Right renal cortex interstitium (tissue), 3 donors: Measurements from ENCODE around the gene SPRR1B. TPM values are rescaled to one million over a fixed set of nuclear protein-coding genes. Genes with fewer than 3 reads are reported as not detected.
"Not testable (repeated sequence)": the region's sequence is repeated elsewhere in the genome, so short reads cannot be mapped to it uniquely, and the experiment has no call there.

ENCODE experiments used
- DNase-seq, 3 donors: peaks; one replicate each; pipeline ENCODE4 v3.0.0-alpha.2; 2013; ENCODE audit warnings: low read depth in 3 of 3, low spot score in 2 of 3
- polyA plus RNA-seq, 3 donors: library from polyadenylated mRNA; unstranded; fragments of 120-200 nt; gene quantifications; one replicate each; pipeline ENCODE4 v1.2.1, GENCODE V29; 2013; ENCODE audit not compliant: insufficient read length in 3 of 3

Gene SPRR1B, protein sequence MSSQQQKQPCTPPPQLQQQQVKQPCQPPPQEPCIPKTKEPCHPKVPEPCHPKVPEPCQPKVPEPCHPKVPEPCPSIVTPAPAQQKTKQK
- polyA plus RNA-seq, result not detected

- DNase-seq, result no peak
Measured at GRCh38 chr1:153030895-153031294, at the start of gene SPRR1B. Gene SPRR1B (plus strand): TSS chr1:153031203. CDS start chr1:153032346, 1,143 bp downstream.

DNA sequence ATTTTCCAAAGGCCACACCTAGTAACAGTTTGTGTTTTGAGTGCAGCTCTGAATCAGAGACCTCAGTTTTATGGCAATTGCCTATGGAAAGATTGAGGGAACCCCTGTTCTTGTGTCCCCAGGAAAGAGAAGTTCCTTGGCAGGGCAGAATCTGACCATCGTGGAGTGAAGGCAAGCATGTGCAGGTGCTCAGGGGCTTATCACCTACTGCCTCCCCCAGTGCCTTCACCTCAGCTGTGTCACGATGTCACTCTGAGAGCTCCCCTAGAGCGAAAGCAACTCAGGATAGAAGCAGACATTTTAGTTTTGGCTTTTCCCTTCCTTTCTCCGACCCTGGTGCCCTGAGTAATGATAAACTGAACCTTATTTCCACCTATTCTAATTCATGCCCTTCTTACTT lies 48.9 kb upstream of the SPRR1B start:
- no peak for DNase-seq

DNA sequence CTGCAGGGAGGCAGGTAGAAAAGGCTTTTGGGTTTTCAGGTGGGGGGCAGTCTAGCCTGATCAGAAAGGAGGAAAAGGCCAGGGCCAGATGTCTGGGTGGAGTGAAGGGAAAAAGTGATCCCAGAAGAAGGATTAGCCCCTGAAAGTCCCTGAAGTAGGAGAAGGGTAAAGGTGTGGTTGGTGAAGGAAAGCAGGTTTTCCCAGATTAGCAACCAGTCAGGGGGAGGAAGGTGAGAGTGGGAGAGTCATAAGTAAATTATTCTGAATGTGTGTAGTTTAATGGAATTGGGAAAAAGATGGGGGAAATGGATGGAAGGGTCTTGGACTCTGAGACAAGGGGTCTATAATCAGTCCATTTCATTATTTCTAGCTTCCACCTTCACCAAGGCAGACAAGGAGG lies 47.8 kb upstream of the SPRR1B start:
- no peak for DNase-seq

- no peak for DNase-seq
Measured at GRCh38 chr1:152983743-152984142, 47.3 kb upstream of the SPRR1B start, which contains the start of gene SPRR1A. Gene SPRR1A (plus strand): TSS chr1:152984081. CDS start chr1:152985231, 1,150 bp downstream.

- no peak for DNase-seq
Measured at GRCh38 chr1:152986578-152986977, 44.4 kb upstream of the SPRR1B start.

- no peak for DNase-seq
Measured at GRCh38 chr1:152993186-152993585, 37.8 kb upstream of the SPRR1B start.

- no peak for DNase-seq
Measured at GRCh38 chr1:152995842-152996241, 35.2 kb upstream of the SPRR1B start.

- DNase-seq, result no peak
Measured at GRCh38 chr1:152996633-152997400, 34.2 kb upstream of the SPRR1B start.

DNA sequence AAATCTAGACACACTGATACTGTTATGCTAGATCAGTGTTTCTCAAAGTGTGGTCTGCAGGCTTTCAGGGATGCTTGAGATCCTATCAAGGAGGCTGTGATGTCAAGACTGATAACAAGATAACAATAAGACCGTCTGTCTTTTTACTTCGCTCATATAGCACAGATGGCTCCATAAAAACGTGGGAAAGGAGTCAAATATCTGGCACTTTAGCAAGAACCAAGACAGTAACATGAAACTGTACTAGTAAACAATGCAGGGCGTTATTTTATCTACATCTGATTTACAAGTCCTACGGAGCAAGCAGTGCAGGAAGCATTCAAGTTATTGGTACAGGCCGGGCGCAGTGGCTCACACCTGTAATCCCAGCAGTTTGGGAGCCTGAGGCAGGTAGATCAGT lies 33.1 kb upstream of the SPRR1B start:
- DNase-seq, result no peak

GRCh38 chr1:152998476-152998875 lies 32.5 kb upstream of the SPRR1B start:
- no peak for DNase-seq

DNA sequence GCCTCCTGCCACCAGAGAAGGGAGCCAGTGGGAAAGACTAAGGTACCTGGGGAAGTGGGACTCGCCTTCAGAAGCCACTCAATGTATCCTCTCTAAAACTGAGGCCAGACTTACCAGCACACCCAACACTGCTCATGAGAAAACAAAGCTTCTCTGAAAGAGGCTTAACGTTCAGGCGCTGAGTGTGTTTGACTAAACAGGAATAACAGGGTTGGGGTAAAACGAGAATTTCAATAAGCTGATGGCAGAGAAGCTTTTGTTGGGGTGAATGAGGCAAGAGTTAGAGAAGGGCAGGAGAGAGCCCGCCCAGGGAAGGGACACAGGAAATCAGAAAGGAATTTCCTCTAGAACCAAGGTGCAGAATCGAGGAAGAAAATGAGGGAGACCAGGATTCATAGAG lies 31.2 kb upstream of the SPRR1B start:
- DNase-seq, result no peak

GRCh38 chr1:153000294-153000693 lies 30.7 kb upstream of the SPRR1B start:
- no peak for DNase-seq

DNA sequence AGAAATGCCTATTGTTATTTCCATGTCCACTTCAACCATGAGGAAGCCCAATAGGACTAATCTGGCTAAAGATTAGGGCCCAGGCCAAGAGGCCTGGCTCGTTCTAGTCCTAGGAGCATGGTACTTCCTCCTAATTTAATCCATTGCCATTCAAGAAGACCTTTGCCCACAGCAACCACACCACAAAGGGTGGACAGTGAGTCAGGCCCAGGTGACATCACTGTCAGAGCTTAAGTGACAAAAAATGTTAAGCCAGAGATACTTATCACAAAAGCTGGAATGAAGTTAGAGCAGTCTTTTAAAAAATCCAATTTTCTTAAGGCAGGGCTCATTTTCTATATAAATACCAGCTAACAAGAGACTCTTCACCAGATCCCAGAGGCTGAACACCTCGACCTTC lies 29.6 kb upstream of the SPRR1B start, which contains the start of gene SPRR3:
Gene SPRR3 (plus strand): TSS at position 368 of the 400 bp plus-strand sequence. CDS start 1,272 bp downstream, outside the sequence.
- DNase-seq, result no peak

GRCh38 chr1:153011235-153011758 lies 19.7 kb upstream of the SPRR1B start:
- DNase-seq, result not testable (repeated sequence)

- DNase-seq, result not testable (repeated sequence)
Measured at GRCh38 chr1:153021829-153022228, 9.2 kb upstream of the SPRR1B start.

- DNase-seq, result not testable (repeated sequence)
Measured at GRCh38 chr1:153022340-153022739, 8.7 kb upstream of the SPRR1B start.

DNA sequence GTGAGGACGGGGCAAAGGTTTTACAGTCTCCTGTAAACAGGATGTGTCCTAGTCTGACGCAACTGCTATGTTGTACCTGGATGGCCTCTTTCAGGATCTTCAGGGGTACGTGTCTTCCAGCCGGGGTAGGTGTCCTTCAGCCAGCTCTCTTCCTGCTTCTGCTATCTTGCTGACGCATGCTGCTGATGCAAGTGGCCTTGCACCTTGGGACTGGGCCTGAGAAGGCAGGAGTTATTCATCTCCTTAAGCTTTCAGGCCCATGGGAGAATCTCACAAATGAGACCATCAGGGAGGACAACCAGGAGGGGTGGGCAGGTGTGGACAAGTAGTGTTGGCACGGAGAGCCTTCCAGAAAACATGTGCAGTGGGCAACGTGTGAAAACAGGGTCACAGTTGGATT lies 7.9 kb upstream of the SPRR1B start:
- no peak for DNase-seq

DNA sequence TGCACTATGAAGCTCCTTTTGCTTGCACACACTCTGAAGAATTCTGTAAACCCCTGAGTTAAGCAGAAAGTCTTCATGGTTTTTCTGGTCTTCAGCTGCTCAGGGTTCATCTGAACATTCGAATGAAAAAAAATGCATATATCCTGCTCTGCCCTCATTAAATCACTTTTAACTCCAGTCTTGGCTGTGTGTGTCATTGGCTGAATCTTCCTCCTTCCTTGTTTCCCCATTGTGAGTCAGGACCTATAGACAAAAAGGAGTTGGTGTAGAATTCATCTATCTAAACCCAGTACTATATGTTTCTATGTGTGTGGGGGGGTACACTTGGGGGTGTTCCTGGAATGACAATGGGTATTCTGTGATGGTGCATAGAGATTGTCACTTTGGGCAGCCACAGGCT lies 6.6 kb upstream of the SPRR1B start:
- DNase-seq, result no peak

GRCh38 chr1:153025797-153026196 lies 5.2 kb upstream of the SPRR1B start:
- DNase-seq, result no peak

DNA sequence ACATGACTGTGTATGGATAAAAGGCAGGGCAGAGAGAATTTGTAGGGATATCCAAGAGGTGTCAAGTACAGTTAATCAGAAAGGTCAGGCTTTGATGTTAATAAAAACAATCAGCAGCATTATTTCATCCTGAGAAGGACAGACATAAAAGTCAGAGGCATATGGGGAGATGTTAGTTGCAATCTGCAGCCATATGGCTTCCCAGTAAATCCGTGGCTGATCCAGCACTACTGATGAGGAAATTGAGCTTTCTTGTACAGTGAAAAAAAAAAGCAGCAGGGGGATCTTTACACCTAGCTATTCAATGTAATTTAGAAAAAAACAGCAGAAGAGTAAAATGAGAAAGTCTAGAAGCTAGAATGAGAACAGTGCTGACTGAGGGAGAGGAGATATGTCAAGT lies 2.2 kb upstream of the SPRR1B start:
- DNase-seq, result no peak

DNA sequence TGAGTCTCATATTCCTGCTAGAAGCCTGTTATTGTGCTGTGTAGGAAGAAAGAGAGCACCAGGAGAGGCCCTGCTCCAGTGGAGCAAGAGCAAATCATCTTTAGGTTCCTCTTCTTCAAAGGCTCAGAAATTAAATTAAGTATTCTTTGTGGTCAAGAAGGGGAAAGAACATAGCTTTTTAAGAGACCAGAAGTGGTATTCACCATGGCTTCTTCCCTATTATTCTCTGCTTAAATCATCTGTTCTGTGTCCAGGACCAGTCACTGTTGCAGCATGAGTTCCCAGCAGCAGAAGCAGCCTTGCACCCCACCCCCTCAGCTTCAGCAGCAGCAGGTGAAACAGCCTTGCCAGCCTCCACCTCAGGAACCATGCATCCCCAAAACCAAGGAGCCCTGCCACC lies 1.1 kb downstream of the SPRR1B start:
- DNase-seq, result no peak

DNA sequence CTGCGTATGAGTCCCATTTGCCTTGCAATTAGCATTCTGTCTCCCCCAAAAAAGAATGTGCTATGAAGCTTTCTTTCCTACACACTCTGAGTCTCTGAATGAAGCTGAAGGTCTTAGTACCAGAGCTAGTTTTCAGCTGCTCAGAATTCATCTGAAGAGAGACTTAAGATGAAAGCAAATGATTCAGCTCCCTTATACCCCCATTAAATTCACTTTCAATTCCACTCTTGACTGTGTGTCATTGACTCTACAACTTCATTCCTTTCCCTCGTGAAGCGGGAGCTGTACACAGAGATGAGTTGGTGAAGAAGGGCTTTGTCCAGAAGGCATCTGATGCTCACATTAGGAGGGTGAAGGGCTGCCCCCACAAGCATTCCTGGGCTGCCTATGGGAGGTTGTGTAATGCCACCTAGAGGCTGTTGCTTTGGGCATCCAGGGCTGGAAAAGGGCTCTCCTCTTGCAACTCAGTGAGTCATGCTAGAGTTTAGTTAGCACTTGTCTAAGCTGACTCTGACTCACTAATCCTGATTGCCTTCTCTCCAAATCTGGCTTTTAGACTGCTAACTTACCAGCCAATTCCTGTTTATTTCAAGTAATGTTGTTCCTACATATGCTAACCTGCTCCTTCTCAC lies 1.8 kb downstream of the SPRR1B start:
- no peak for DNase-seq
